ENCODE data around the gene NRAP.

GRCh38 chr10:113648478-113648877 is 15.4 kb downstream of the NRAP start:
- TF ChIP-seq MXI1 (conservative IDR thresholded peaks at IDR 0.05; ENCODE audit: poor library complexity, severe bottlenecking) (no peak), CTCF (IDR thresholded peaks at IDR 0.05; ENCODE audit: poor library complexity, severe bottlenecking) (no peak), POLR2AphosphoS5 (IDR thresholded peaks at IDR 0.05) (no peak), EZH2 (IDR thresholded peaks at IDR 0.05; ENCODE audit: borderline replicate concordance, insufficient read depth, low read length, poor library complexity, severe bottlenecking) (no peak), REST (IDR thresholded peaks at IDR 0.05; ENCODE audit: borderline replicate concordance) (no peak), TAF1 (IDR thresholded peaks at IDR 0.05; ENCODE audit: low read depth) (no peak), RAD21 (conservative IDR thresholded peaks at IDR 0.05) (no peak), SMC3 (conservative IDR thresholded peaks at IDR 0.05; ENCODE audit: poor library complexity) (no peak), EP300 (conservative IDR thresholded peaks at IDR 0.05; ENCODE audit: poor library complexity, severe bottlenecking) (no peak)

All from neural cell (in vitro differentiated cells).